Fibroblast of skin of right quadriceps (primary cell): ENCODE results near the gene SUFU.

ENCODE experiments used
- DNase-seq: peaks from one replicate; pipeline ENCODE4 v3.0.0-alpha.2; 2013

SUFU gene

GRCh38 chr10:102641880-102642735 lies 138.3 kb downstream of the SUFU start:
- DNase-seq = peak; percentile 97

- DNase-seq = peak; percentile 78
Measured at GRCh38 chr10:102642736-102643335, 139.1 kb downstream of the SUFU start.

GRCh38 chr10:102643336-102644065 lies 139.7 kb downstream of the SUFU start:
- peak; percentile 79 for DNase-seq

- DNase-seq = peak; percentile 30
Measured at GRCh38 chr10:102644066-102644645, 140.4 kb downstream of the SUFU start, which contains the start of gene TRIM8. TRIM8 (plus strand) TSS chr10:102644479; CDS start chr10:102644618, 139 bp downstream.

DNA sequence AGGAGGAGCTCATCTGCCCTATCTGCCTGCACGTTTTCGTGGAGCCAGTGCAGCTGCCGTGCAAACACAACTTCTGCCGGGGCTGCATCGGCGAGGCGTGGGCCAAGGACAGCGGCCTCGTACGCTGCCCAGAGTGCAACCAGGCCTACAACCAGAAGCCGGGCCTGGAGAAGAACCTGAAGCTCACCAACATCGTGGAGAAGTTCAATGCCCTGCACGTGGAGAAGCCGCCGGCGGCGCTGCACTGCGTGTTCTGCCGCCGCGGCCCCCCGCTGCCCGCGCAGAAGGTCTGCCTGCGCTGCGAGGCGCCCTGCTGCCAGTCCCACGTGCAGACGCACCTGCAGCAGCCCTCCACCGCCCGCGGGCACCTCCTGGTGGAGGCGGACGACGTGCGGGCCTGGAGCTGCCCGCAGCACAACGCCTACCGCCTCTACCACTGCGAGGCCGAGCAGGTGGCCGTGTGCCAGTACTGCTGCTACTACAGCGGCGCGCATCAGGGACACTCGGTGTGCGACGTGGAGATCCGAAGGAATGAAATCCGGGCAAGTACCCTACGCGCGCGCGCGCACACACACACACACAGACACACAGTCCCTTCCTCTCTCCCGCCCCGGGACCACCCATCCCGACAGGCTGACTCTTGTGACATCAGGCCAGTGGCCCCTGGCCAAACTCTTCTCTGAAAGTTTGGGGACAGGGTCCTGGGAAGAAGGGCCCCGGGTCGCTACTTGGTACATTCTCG lies 141.0 kb downstream of the SUFU start:
- peak; percentile 66 for DNase-seq

DNA sequence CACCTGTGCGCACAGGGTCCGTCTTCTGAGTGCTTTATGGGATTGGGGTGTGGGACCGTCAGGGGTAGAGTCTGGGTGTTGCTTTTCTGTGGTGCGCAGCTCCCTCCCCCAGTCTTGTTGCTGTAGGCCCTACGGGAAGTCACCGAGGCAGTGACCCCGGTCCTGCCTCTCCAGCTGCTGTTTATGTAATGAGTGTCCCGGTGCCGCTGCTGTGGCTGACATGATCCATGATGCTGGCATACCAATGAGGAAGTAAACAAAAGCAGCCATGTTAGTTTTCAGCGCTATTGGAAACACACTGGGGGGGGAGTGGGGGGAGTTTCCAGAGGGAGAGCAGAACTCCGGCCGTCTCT lies 141.6 kb downstream of the SUFU start:
- DNase-seq = no peak

DNA sequence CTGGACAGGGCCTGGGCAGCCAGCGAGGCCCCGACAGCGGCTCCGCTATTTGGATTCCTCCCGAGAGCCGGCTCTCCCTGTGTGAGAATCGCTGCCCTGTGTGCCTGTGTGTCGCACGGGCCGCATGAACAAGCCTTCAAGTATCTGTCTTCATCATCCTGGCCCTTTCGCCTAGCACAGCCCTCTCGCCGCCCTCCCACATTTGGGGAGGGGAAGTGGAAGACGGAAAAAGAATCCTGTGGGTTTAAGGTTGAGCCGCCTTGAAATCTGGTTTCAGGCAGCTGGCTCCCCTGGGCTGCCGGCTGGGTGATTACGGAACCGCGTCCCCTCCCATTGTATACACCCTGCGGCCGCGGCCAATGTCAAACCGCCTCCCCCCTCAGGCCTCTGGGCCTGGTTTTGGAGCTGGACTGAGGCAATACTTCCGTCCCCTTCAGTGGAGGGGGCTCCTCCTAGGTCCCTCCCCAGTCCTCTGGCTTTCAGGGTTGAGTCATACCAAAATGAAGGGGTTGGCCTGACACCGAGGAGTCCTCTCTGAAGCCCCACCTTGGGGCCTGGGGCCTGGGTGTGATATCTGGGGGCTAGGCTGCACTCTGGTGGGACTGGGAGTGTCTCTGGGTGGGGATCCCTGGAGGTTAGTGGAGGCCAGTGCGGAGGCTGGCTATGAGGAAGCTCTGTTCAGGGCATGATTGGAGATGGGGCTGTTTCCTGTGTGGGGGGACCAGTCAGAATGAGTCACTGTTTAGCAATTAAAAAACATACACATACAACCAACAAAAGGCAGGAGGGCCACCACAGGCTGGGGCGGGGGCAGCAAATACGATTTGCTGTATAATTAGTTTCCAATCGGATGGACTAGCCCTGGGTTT lies 142.2 kb downstream of the SUFU start:
- DNase-seq = peak; percentile 96

DNA sequence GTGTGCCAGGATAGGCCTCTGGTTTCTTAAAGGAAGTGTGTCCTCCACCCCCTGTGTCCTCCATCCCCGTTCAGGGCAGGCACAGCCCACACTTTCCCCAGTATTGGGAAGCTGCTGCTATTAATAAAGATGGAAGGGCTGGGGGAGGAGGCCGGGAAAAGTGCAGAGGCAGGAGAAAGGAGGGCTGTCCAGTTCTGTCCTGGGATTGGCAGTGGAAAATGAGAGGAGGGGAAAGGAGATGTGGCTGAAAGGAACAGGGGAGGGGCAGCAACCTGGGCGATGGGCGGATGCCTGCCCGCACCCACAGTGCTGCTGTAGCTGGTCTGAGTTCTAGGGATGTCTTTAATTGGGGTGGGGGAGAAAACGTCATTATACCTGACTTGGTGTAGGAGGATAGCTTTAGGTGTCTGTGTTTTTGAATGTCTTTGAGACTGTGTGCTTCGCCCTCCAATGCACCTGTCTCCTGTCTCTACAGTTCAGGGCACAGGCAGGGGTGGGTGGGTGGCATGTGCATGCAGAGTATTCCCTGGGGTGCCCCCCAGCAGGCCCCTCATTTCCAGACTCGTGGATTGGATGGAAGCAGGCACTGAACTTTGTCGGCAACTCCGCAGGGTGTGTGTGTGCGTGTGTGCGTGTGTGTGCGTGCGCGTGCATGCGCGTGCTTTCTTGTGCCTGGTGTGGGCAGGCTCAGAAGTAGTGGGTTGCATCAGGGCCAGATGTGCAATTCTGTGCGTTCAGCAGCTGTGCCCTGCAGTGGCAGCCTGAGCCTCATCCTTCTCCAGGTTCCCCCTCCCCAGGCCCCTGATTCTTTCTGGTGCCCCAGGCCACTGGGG lies 143.1 kb downstream of the SUFU start:
- peak; percentile 31 for DNase-seq

DNA sequence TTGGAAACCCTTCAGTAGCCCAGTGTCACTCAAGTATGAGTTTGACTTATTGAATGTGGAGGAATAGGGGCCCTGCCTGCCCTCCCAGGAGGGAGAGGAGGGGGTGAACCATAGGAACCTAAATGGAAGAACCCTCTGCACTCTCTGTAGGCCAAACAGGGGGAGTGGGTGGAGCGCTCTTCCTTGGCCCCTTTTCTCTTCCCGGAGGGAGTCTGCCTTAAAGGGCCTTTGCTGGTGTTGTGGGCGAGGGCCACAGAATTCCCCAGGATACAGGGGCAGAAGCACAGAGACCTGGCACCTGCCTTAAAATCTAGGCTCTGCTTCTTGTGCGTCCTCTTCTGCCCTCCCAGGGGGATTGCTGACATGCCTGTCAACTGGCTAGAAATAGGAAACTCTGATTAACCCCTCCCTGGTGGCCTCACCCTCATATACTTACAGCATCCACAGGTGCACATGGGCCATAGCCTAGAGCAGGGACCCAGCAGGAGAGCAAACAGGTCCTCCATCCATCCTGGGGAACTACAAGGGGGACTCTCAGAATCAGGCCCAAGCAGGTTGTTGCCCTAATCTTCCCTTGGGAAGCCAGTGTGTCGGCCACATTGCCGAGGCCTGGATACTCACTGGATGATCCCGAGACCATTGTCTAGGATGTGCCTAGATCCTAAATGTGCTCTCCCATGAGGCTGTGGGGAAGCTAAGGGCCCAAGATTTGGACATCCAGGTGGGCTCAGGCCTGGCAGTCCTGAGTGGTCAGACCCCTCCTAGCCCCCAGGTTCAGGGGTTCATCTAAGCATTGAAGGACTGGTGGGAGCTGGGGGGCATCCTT lies 143.9 kb downstream of the SUFU start:
- no peak for DNase-seq

DNA sequence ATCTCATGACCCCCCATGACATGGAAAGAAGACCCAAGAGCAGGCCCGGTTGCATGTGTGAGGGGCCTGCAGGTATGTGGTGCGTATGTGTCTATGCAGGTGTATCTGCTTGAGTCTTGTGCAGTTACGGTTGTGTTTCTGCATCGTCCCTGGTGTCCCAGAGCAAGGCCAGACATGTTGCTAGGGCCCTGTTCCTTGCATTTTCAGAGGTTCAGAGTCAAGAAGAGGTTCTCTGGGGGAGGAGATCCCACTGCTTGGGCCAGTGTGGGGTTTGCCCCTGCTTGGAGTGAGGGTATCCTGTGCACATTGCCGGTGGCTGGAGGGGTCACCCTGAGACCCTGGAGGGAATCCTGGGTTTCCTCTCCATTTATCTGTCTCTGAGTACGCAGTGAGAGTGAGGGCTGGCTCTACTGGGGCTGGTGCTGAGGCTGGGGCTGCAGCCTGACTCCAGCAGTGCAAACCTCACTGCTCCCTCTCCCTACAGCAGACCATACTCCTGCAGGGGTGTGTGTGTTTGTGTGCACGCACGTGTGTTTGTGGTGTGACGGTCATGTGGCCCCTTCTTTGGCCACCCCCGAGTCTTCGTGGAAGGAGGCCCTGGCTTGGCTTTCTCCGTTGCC lies 144.6 kb downstream of the SUFU start:
- no peak for DNase-seq

DNA sequence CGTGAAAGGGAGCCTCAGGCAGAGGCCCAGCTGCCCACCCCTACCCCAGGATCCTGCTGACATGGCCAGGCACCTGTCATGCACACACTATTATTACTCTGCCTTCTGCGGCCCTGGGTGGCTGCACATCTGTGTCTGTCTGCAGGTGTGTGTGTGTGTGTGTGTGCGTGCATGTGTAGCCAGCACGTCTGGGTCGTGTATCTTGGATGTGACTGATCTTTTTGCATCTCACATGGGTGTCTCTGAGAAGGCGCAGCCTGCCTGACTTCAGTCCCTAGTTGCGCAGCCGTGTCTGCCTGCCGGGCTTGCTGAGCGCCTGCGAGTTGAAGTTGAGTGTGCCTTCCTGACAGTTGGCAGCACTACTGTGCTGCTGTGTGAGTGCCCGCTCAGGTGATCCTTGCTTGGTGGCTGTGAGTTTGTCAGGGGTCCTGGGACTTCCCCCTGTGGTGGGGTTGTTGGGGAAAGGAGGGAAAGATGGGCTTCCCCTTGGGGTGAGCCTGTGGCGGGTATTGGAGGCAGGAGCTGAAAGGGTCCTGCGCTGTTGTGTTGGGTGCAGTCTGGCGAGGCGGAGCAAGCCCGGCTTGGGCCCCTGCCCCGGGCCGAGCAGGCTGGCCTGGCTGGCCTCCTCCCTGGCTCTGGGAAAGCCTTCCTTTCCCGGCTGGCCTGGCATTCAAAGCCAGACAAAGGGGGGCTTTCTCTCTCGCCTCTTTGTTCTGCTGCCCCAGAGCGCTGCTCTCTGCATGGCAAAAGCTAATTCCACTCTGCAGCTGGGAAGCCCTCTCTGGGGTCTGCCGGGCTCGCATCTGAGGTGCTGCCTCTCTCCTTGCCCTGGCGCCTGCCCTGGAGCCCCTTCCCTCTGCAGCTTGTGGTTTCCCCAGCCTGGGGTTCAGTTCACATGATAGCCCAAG lies 145.4 kb downstream of the SUFU start:
- DNase-seq = no peak

- DNase-seq = no peak
Measured at GRCh38 chr10:102649797-102650654, 146.3 kb downstream of the SUFU start.

- no peak for DNase-seq
Measured at GRCh38 chr10:102650655-102651454, 147.1 kb downstream of the SUFU start.

DNA sequence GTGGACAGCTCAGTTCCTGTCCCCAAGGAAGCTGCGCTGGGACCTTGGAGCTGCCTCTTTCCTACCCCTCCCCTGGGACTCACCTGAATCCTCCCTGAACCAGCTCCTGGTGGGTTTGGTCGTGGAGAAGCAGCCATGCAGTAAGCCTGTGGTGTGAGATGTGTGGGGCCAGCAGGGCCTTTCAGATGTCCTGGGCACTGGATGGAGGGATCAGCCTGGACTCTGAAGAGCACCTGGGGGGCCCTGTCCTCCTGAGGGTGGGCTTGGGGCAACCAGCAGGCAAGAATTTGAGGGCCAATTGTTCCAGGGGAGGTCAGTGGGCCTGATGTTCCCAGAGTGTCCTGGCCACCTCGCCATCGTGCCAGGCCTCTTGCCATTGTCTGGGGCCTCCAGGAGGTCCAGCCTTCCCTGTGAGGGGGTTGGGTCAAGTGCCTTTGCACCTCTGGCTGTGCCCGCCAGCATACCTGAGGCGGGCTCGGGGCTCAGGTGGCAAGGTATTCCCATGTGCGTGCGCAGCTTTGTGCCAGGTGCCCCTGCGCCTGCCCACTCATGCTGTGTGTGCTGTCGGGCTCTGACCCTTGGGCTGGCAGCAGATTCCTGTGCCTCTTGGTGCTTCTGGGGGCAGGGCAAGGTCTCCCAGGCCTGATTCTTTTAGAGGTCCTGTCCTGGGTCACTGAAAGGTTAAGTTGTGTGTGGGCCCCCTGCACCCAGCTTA lies 147.8 kb downstream of the SUFU start:
- DNase-seq = no peak

GRCh38 chr10:102652170-102652916 lies 148.6 kb downstream of the SUFU start:
- DNase-seq = no peak
